ENCODE data around the gene XPO4. TPM values are rescaled to one million over a fixed set of nuclear protein-coding genes. Genes with fewer than 3 reads are reported as not detected.

Gene XPO4
- total and polyA plus RNA-seq, 4 donors: 2.5 to 12.5 (median 7.5) TPM

DNA sequence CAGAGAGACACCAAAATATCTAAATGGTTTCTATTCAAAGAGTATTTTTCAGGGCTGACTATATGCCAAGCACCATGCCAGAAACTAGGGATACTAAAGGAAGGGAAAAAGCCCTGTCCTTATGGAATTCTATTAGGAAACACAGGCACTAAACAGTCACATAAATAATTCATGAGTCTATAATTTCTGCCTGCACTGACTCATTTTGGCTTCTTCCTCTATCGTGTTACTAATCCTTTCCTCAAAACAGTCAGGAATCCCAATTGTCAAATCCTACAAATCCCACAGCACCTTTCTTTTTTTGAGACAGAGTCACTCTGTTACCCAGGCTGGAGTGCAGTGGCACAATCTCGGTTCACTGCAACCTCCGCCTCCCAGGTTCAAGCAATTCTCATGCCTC lies 29.2 kb downstream of the XPO4 start:
- 91% methylated on average over 3 of the region's 3 CpGs for WGBS
- Histone ChIP-seq H3K27ac (ENCODE audit: low read depth in 1 of 2, low read length in 2 of 2) (no peak overlapping the region), H3K36me3 (ENCODE audit: control insufficient read depth in 4 of 4, insufficient read depth in 3 of 4, low read depth in 1 of 4, low read length in 3 of 4) (no peaks in the 10 kb centered on the region), H3K4me3 (ENCODE audit: low read depth in 1 of 3, low read length in 3 of 3) (no peak overlapping the region), H3K27me3 (ENCODE audit: control insufficient read depth in 4 of 4, insufficient read depth in 4 of 4, low read length in 3 of 4) (no peaks in the 10 kb centered on the region), H3K9ac (ENCODE audit: low read depth in 1 of 2, low read length in 2 of 2) (no peak overlapping the region), H3K4me1 (ENCODE audit: control insufficient read depth in 4 of 4, insufficient read depth in 4 of 4, low read length in 3 of 4) (peaks cover 0 to 2% (median 0%) of the 10 kb centered on the region in 4 donors), H3K9me3 (ENCODE audit: control insufficient read depth in 4 of 4, low read length in 3 of 4) (no peaks in the 10 kb centered on the region)
- no peak for TF ChIP-seq REST (IDR thresholded peaks at IDR 0.05)
- no peak for TF ChIP-seq RAD21 (IDR thresholded peaks at IDR 0.05)
- TF ChIP-seq MAX (IDR thresholded peaks at IDR 0.05): no peak
- no peak for TF ChIP-seq RXRA (IDR thresholded peaks at IDR 0.05)
- no peak for TF ChIP-seq ATF3 (IDR thresholded peaks at IDR 0.05)
- TF ChIP-seq NR2F2 (IDR thresholded peaks at IDR 0.05): no peak
- TF ChIP-seq, protein P1, sequence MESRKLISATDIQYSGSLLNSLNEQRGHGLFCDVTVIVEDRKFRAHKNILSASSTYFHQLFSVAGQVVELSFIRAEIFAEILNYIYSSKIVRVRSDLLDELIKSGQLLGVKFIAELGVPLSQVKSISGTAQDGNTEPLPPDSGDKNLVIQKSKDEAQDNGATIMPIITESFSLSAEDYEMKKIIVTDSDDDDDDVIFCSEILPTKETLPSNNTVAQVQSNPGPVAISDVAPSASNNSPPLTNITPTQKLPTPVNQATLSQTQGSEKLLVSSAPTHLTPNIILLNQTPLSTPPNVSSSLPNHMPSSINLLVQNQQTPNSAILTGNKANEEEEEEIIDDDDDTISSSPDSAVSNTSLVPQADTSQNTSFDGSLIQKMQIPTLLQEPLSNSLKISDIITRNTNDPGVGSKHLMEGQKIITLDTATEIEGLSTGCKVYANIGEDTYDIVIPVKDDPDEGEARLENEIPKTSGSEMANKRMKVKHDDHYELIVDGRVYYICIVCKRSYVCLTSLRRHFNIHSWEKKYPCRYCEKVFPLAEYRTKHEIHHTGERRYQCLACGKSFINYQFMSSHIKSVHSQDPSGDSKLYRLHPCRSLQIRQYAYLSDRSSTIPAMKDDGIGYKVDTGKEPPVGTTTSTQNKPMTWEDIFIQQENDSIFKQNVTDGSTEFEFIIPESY (IDR thresholded peaks at IDR 0.05): no peak
- TF ChIP-seq HNF4A (conservative IDR thresholded peaks at IDR 0.05): no peak
- no peak for TF ChIP-seq HNF4G (IDR thresholded peaks at IDR 0.05)
- TF ChIP-seq FOXA1 (IDR thresholded peaks at IDR 0.05): no peak
- no peak for TF ChIP-seq EGR1 (IDR thresholded peaks at IDR 0.05; ENCODE audit: low read depth in 2 of 2)
- no peak for TF ChIP-seq SP1 (IDR thresholded peaks at IDR 0.05)
- no peak for TF ChIP-seq JUND (IDR thresholded peaks at IDR 0.05)
- TF ChIP-seq YY1 (IDR thresholded peaks at IDR 0.05): no peak
- no peak for TF ChIP-seq TAF1 (conservative IDR thresholded peaks at IDR 0.05)
- TF ChIP-seq CTCF (IDR thresholded peaks at IDR 0.05; ENCODE audit: low read depth, low read length, missing input control): no peak
- TF ChIP-seq GABPA (IDR thresholded peaks at IDR 0.05 in 1 of 2, conservative IDR thresholded peaks at IDR 0.05 in 1 of 2): no peak
- no peak for TF ChIP-seq FOXA2 (IDR thresholded peaks at IDR 0.05)
- DNase-seq (ENCODE audit: low spot score): no peak
